ENCODE measurements around the gene DNAJC15.

Gene DNAJC15

DNA sequence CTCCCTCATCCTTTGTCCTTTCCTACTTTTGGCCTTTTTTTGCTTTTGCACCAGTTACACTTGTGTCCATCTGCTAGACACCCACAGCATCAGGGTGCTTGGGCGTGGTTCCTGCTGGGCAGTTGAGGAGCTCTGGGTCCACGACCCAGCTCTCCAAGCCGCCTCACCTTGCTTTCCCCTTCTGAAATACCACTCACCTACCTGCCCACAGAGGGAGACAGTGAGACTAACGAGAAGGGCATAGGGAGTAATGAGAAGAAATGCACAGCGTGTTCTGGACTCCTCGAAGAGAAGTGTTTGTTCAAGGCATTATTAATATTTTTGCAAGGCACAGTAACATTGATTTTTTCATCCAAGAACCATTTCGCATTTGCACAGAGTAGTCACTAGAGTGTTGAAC lies 92.9 kb downstream of the DNAJC15 start:
- Histone ChIP-seq H3K36me3 (ENCODE audit: control insufficient read depth, low read depth, low read length) (no peaks in the 10 kb centered on the region), H3K27ac (ENCODE audit: low read length) (no peak overlapping the region), H3K4me1 (ENCODE audit: control insufficient read depth, low read depth, low read length) (no peaks in the 10 kb centered on the region), H3K9ac (ENCODE audit: low read length) (no peak overlapping the region), H3K9me3 (ENCODE audit: control insufficient read depth, low read depth, low read length) (no peaks in the 10 kb centered on the region), H3K4me3 (ENCODE audit: low read length) (no peak overlapping the region), H3K27me3 (ENCODE audit: control insufficient read depth, insufficient read depth, low read length) (no peaks in the 10 kb centered on the region)

DNA sequence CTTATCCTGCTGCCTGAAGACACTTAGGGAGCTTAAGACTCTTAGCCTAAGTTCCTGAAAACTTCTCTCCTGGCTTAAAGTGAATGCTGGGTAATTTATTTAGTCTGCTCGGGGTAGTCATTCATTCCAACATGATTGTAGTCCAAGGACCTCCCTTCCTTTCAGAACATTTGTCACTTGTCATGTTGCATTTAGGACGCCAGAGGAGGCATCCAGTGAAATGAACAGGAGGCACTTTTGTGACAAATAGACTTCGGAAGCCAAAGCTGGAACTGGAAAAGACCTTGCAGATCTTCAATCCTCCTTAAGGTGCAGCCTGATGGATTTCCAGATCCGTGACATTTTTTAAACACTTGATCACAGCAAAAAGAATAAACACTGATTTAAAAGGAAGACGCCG lies 95.1 kb downstream of the DNAJC15 start:
- no peaks in the 10 kb centered on the region for H3K36me3 ChIP-seq (ENCODE audit: control insufficient read depth, low read depth, low read length)
- H3K27me3 ChIP-seq (ENCODE audit: control insufficient read depth, insufficient read depth, low read length): no peaks in the 10 kb centered on the region
- no peak overlapping the region for H3K27ac ChIP-seq (ENCODE audit: low read length)
- no peaks in the 10 kb centered on the region for H3K4me1 ChIP-seq (ENCODE audit: control insufficient read depth, low read depth, low read length)
- H3K9ac ChIP-seq (ENCODE audit: low read length): no peak overlapping the region
- H3K9me3 ChIP-seq (ENCODE audit: control insufficient read depth, low read depth, low read length): no peaks in the 10 kb centered on the region
- no peak overlapping the region for H3K4me3 ChIP-seq (ENCODE audit: low read length)

DNA sequence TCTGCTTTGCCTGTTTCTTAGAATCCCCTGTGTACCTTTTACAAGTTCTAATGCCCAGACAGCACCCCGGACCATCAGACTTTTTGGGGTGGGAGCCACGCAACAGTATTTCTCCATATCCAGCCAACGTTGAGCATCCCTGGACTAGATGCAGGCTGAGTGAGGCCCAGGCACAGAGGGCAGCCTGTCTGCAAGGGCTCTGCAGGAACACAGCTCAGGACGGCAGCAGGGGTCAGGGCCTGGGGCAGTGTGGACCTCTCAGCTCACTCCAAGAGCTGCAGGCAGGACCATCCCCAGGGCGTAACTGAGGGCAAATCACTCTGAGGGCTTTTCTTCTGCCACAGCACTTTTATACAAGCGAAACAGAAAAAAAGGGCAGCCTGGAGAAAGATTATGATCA lies 95.8 kb downstream of the DNAJC15 start:
- no peak overlapping the region for H3K9ac ChIP-seq (ENCODE audit: low read length)
- no peaks in the 10 kb centered on the region for H3K27me3 ChIP-seq (ENCODE audit: control insufficient read depth, insufficient read depth, low read length)
- H3K9me3 ChIP-seq (ENCODE audit: control insufficient read depth, low read depth, low read length): no peaks in the 10 kb centered on the region
- no peaks in the 10 kb centered on the region for H3K4me1 ChIP-seq (ENCODE audit: control insufficient read depth, low read depth, low read length)
- H3K36me3 ChIP-seq (ENCODE audit: control insufficient read depth, low read depth, low read length): no peaks in the 10 kb centered on the region
- no peak overlapping the region for H3K4me3 ChIP-seq (ENCODE audit: low read length)
- no peak overlapping the region for H3K27ac ChIP-seq (ENCODE audit: low read length)

DNA sequence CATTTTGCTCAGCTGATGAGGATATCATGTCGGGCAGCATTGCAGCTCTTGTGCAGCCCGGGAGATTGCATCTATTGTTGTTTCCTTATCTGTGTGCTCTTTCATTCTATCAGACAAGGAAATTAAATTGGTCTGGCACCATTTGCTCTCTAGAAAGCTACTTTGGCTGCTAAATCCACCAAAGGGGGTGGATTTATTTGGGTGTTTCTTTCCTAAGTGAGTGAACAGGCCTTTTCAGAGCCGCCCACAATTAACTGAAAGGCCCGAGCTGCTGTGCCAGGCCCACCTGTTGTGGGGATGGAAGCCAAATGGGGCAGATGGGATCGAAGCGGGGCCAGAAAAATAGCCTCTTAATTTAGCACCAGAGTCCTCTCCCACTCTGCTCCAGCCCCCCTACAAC lies 99.4 kb downstream of the DNAJC15 start:
- H3K27me3 ChIP-seq (ENCODE audit: control insufficient read depth, insufficient read depth, low read length): no peaks in the 10 kb centered on the region
- peaks cover 16% of the 10 kb centered on the region for H3K4me1 ChIP-seq (ENCODE audit: control insufficient read depth, low read depth, low read length)
- no peaks in the 10 kb centered on the region for H3K36me3 ChIP-seq (ENCODE audit: control insufficient read depth, low read depth, low read length)
- H3K9me3 ChIP-seq (ENCODE audit: control insufficient read depth, low read depth, low read length): no peaks in the 10 kb centered on the region
- H3K4me3 ChIP-seq (ENCODE audit: low read length): no peak overlapping the region
- H3K27ac ChIP-seq (ENCODE audit: low read length): no peak overlapping the region
- H3K9ac ChIP-seq (ENCODE audit: low read length): no peak overlapping the region

DNA sequence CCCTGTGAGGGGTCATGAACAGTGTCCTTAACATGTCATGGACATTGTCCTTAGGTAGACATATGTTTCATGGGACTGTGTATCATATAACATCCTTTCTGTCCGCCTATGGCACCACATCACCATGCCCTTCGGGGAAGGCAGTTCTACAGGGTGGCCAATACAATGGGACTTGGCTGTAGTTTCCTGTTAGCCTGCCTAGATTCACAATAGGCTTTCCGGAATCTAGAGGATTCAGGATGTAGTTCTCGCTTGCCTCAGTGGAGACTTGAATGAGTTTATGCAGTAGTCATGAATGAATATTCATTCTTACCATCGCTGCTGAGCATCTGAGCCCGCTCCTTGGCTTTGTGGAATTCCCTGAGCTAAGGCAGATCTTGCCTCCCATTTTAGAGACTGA lies 100.5 kb downstream of the DNAJC15 start:
- Histone ChIP-seq H3K9ac (ENCODE audit: low read length) (no peak overlapping the region), H3K27me3 (ENCODE audit: control insufficient read depth, insufficient read depth, low read length) (no peaks in the 10 kb centered on the region), H3K9me3 (ENCODE audit: control insufficient read depth, low read depth, low read length) (no peaks in the 10 kb centered on the region), H3K4me3 (ENCODE audit: low read length) (no peak overlapping the region), H3K36me3 (ENCODE audit: control insufficient read depth, low read depth, low read length) (no peaks in the 10 kb centered on the region), H3K27ac (ENCODE audit: low read length) (no peak overlapping the region), H3K4me1 (ENCODE audit: control insufficient read depth, low read depth, low read length) (peaks cover 23% of the 10 kb centered on the region)

DNA sequence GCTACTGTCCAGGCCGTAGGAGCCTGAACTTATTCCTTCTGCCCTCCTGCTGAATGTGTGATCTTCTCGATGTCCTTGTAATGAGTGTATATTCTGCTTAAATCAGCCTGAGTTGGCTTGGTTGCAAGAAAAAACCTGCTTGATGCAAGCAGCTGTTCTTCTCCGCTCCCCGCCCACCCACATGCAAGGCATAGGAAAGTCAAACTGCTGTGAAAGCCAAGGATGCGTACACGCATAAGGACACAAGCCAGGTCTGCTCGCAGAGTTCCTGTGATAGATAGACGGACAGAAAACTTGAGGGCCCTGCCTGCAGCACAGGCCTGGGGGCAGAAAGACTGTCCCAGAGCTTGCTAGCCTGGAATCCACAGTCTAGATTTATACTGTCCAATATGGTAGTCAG lies 101.1 kb downstream of the DNAJC15 start:
- H3K27ac ChIP-seq (ENCODE audit: low read length): no peak overlapping the region
- peaks cover 23% of the 10 kb centered on the region for H3K4me1 ChIP-seq (ENCODE audit: control insufficient read depth, low read depth, low read length)
- H3K4me3 ChIP-seq (ENCODE audit: low read length): no peak overlapping the region
- no peaks in the 10 kb centered on the region for H3K36me3 ChIP-seq (ENCODE audit: control insufficient read depth, low read depth, low read length)
- H3K27me3 ChIP-seq (ENCODE audit: control insufficient read depth, insufficient read depth, low read length): no peaks in the 10 kb centered on the region
- no peak overlapping the region for H3K9ac ChIP-seq (ENCODE audit: low read length)
- H3K9me3 ChIP-seq (ENCODE audit: control insufficient read depth, low read depth, low read length): no peaks in the 10 kb centered on the region

DNA sequence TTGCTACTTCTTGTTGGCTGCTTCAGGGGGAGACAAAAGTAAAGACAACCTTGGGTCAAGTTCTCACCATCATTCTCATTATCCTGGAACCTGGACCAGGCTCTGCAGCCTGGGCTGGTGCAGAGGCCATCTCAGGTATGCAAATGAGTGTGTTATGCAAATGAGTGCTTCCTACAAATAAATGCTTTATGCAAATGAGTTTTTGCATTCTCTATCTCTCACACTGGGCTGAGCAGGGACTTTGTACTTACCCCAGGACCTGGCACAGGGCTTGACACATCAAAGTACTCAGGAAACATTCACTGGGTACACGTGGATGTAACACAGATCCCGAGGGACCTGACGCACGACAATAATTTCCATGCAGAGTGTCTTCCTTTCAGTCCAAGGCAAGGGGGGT lies 103.0 kb downstream of the DNAJC15 start:
- Histone ChIP-seq H3K27me3 (ENCODE audit: control insufficient read depth, insufficient read depth, low read length) (no peaks in the 10 kb centered on the region), H3K4me3 (ENCODE audit: low read length) (no peak overlapping the region), H3K9me3 (ENCODE audit: control insufficient read depth, low read depth, low read length) (no peaks in the 10 kb centered on the region), H3K4me1 (ENCODE audit: control insufficient read depth, low read depth, low read length) (peaks cover 23% of the 10 kb centered on the region), H3K36me3 (ENCODE audit: control insufficient read depth, low read depth, low read length) (no peaks in the 10 kb centered on the region), H3K9ac (ENCODE audit: low read length) (no peak overlapping the region), H3K27ac (ENCODE audit: low read length) (no peak overlapping the region)

DNA sequence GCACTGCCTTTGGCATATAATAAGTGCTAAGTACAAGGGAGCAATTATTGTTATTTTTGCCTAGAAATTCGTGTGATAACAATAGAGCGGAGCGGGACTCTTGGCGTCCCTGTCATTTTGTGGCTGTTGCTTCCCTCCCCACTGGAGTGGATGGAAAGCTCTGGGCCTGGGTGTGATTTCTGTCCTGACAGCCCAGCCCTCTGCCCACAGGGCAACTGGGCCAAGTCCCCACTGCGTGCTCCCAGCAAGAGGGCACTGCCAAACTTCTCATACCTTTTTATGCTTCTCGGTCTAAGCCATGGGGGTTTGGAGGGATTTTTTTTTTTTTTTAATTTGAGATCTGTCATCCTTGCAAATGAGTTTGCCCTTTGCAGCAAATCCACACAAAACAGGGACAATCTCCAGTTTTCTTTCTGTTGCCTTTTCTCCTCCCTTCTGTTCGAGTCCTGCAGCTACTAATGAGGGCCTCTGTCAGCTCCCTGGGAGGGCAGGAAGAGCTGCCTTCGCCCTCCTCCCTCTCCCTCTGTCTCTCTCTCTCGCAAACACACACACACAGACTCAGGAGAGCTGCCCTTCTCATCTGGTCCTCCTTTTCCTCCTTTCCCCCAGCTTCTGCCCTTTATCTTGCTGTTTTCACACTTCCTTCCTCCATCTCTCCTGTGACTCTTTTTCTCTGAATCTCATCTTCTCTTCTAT lies 103.9 kb downstream of the DNAJC15 start:
- Histone ChIP-seq H3K9me3 (ENCODE audit: control insufficient read depth, low read depth, low read length) (no peaks in the 10 kb centered on the region), H3K27ac (ENCODE audit: low read length) (no peak overlapping the region), H3K4me1 (ENCODE audit: control insufficient read depth, low read depth, low read length) (peaks cover 26% of the 10 kb centered on the region), H3K27me3 (ENCODE audit: control insufficient read depth, insufficient read depth, low read length) (no peaks in the 10 kb centered on the region), H3K4me3 (ENCODE audit: low read length) (no peak overlapping the region), H3K9ac (ENCODE audit: low read length) (no peak overlapping the region), H3K36me3 (ENCODE audit: control insufficient read depth, low read depth, low read length) (no peaks in the 10 kb centered on the region)

DNA sequence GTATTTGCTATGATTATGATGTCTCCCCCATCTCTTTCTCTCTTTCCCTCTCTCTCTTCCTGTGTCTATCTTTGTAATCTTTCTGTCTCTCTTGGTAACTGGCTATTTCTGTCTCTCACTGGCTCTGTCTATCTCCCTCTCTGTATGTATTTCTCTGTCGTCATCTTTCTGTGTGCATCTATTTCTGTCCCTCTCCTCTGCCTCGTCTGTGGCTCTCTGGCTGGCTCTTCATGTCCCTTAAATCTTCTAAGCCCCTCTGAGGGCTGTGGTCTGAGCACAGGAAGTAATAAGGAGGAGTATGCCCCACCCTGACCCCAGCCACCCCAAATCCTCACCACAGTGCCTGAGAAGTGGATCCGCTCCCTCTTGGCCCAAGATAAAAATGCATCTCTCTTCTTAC lies 104.4 kb downstream of the DNAJC15 start:
- Histone ChIP-seq H3K4me1 (ENCODE audit: control insufficient read depth, low read depth, low read length) (peaks cover 31% of the 10 kb centered on the region), H3K9ac (ENCODE audit: low read length) (no peak overlapping the region), H3K36me3 (ENCODE audit: control insufficient read depth, low read depth, low read length) (no peaks in the 10 kb centered on the region), H3K4me3 (ENCODE audit: low read length) (no peak overlapping the region), H3K9me3 (ENCODE audit: control insufficient read depth, low read depth, low read length) (no peaks in the 10 kb centered on the region), H3K27me3 (ENCODE audit: control insufficient read depth, insufficient read depth, low read length) (no peaks in the 10 kb centered on the region), H3K27ac (ENCODE audit: low read length) (no peak overlapping the region)

DNA sequence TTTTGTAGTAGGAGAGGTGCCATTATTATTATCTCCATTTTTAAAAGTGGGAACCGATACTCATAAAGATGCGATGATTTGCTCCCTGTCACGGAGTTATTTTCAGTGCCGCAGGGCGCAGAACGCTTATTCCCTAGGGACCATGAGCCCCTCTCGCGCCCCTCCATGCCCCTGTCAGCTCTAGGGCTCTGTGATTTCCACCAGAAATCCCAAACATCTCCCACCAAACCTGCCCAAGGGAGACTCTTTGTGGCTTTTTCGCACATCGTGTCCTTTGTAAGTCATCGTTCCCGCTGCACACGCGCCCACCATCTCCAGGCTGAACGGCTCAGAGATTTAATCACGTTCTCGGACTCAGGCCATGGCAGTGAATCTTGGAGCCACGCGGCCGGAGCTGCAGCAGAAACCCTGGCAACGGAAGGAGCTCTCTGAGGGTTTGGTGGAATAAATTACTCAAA lies 105.1 kb downstream of the DNAJC15 start:
- Histone ChIP-seq H3K36me3 (ENCODE audit: control insufficient read depth, low read depth, low read length) (no peaks in the 10 kb centered on the region), H3K27me3 (ENCODE audit: control insufficient read depth, insufficient read depth, low read length) (no peaks in the 10 kb centered on the region), H3K9ac (ENCODE audit: low read length) (no peak overlapping the region), H3K4me3 (ENCODE audit: low read length) (no peak overlapping the region), H3K9me3 (ENCODE audit: control insufficient read depth, low read depth, low read length) (no peaks in the 10 kb centered on the region), H3K4me1 (ENCODE audit: control insufficient read depth, low read depth, low read length) (peaks cover 35% of the 10 kb centered on the region), H3K27ac (ENCODE audit: low read length) (no peak overlapping the region)

DNA sequence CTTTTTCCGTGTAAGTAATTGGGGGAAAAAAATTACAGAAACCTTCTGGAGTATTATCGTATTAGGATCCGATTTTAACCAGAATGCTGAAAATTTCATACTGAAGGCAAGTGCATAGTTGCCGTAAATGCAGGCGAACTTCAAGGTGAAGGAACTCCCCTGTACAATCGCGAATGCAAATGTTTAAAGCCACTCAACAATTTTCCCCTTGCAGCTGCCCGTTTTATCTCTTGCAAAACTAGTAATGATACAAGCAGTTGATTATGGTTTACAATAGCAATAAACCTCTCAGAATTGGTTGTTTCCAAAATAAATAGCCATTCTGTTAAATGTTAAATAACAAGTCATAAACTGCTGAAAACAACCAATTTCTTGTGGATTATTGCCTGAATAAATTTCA lies 105.7 kb downstream of the DNAJC15 start:
- Histone ChIP-seq H3K4me3 (ENCODE audit: low read length) (no peak overlapping the region), H3K27ac (ENCODE audit: low read length) (no peak overlapping the region), H3K36me3 (ENCODE audit: control insufficient read depth, low read depth, low read length) (no peaks in the 10 kb centered on the region), H3K9me3 (ENCODE audit: control insufficient read depth, low read depth, low read length) (no peaks in the 10 kb centered on the region), H3K9ac (ENCODE audit: low read length) (no peak overlapping the region), H3K4me1 (ENCODE audit: control insufficient read depth, low read depth, low read length) (peaks cover 35% of the 10 kb centered on the region), H3K27me3 (ENCODE audit: control insufficient read depth, insufficient read depth, low read length) (no peaks in the 10 kb centered on the region)

DNA sequence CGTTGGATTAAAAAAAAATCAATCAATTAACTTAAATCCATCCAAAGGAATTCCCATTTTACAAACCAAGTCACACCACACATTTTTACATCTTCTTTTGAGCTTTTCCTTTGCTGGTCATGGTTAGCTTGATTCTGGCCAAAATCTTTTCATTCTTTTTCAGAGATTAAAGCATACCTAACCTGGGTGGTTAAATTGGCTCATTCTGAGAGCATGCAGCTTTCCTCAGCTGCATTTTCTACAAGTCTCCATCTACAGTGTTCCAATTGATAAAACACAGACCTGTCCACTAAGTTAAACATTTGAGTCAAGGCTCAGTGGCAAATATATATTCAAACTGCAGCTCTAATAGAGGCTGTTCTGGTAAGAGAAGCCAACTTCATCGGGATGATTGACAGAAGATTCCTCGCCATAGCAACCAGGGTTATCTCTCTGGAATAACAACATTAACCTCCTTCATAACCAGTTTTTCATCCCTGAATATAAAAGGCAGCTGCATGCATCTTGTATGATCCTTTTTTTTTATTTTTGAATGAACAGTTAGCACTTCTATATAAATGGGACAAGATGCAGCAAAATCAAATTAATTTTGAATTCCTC lies 106.2 kb downstream of the DNAJC15 start:
- Histone ChIP-seq H3K9me3 (ENCODE audit: control insufficient read depth, low read depth, low read length) (no peaks in the 10 kb centered on the region), H3K27ac (ENCODE audit: low read length) (no peak overlapping the region), H3K36me3 (ENCODE audit: control insufficient read depth, low read depth, low read length) (no peaks in the 10 kb centered on the region), H3K4me3 (ENCODE audit: low read length) (no peak overlapping the region), H3K27me3 (ENCODE audit: control insufficient read depth, insufficient read depth, low read length) (no peaks in the 10 kb centered on the region), H3K9ac (ENCODE audit: low read length) (no peak overlapping the region), H3K4me1 (ENCODE audit: control insufficient read depth, low read depth, low read length) (peaks cover 35% of the 10 kb centered on the region)

Measured in iPS-18a (cell line).